Measurements from ENCODE around the gene PIM3. TPM values are rescaled to one million over a fixed set of nuclear protein-coding genes. Genes with fewer than 3 reads are reported as not detected.

Gene PIM3
- total RNA-seq, 1 donor from 2014 or later, result 31.0 TPM

- Mint-ChIP-seq H3K27me3 (ENCODE audit: low read depth) (no peaks in the 10 kb centered on the region), H3K4me1 (peaks cover 6% of the 10 kb centered on the region), H3K27ac (ENCODE audit: unreplicated experiment) (no peak overlapping the region), H3K36me3 (ENCODE audit: low read depth) (no peaks in the 10 kb centered on the region), H3K9me3 (no peaks in the 10 kb centered on the region), H3K4me3 (peak overlapping the region; percentile 88)
- no peak for TF ChIP-seq CTCF (conservative IDR thresholded peaks at IDR 0.05)
- no peak for DNase-seq (ENCODE audit: low read depth, low spot score)
These were observed 1.6 kb downstream of the PIM3 start for GRCh38 chr22:49962012-49962750.

- no peaks in the 10 kb centered on the region for H3K9me3 Mint-ChIP-seq
- H3K4me1 Mint-ChIP-seq, result peaks cover 8% of the 10 kb centered on the region
- H3K27me3 Mint-ChIP-seq (ENCODE audit: low read depth), result peaks cover 2% of the 10 kb centered on the region
- H3K27ac Mint-ChIP-seq (ENCODE audit: unreplicated experiment), result no peak overlapping the region
- no peak for TF ChIP-seq CTCF (conservative IDR thresholded peaks at IDR 0.05)
- H3K36me3 Mint-ChIP-seq (ENCODE audit: low read depth), result no peaks in the 10 kb centered on the region
- DNase-seq (ENCODE audit: low read depth, low spot score), result no peak
- peak overlapping the region; percentile 87 for H3K4me3 Mint-ChIP-seq
These were observed 2.4 kb downstream of the PIM3 start for GRCh38 chr22:49962751-49963646.

GRCh38 chr22:49963647-49964026, 3.1 kb downstream of the PIM3 start:
- Mint-ChIP-seq H3K4me1 (peaks cover 10% of the 10 kb centered on the region), H3K9me3 (no peaks in the 10 kb centered on the region), H3K27ac (ENCODE audit: unreplicated experiment) (no peak overlapping the region), H3K27me3 (ENCODE audit: low read depth) (peaks cover 3% of the 10 kb centered on the region), H3K4me3 (peak overlapping the region; percentile 81), H3K36me3 (ENCODE audit: low read depth) (no peaks in the 10 kb centered on the region)
- no peak for DNase-seq (ENCODE audit: low read depth, low spot score)
- TF ChIP-seq CTCF (conservative IDR thresholded peaks at IDR 0.05), result no peak

- Mint-ChIP-seq H3K9me3 (no peaks in the 10 kb centered on the region), H3K27ac (ENCODE audit: unreplicated experiment) (no peak overlapping the region), H3K36me3 (ENCODE audit: low read depth) (no peaks in the 10 kb centered on the region), H3K4me1 (peaks cover 4% of the 10 kb centered on the region), H3K27me3 (ENCODE audit: low read depth) (peaks cover 3% of the 10 kb centered on the region), H3K4me3 (peak overlapping the region; percentile 81)
- TF ChIP-seq CTCF (conservative IDR thresholded peaks at IDR 0.05), result no peak
- no peak for DNase-seq (ENCODE audit: low read depth, low spot score)
These were observed 3.8 kb downstream of the PIM3 start for GRCh38 chr22:49964136-49965090.
